B cell (primary cell): ENCODE measurements around the gene OTUD5. TPM values are rescaled to one million over a fixed set of nuclear protein-coding genes. Genes with fewer than 3 reads are reported as not detected.
A peak's percentile ranks its signal among the peaks of the same experiment; 100 is the strongest.

Experiments
- ATAC-seq: fragments of 200-7000 bp; cut with Tn5 transposase; one replicate; pipeline ENCODE4 v1.10.0; 2021; ENCODE audit warnings: low read depth, mild to moderate bottlenecking, moderate number of reproducible peaks, moderate library complexity
- CTCF ChIA-PET: fragments of 350-600 bp; sonication (Branson Sonifier 250); formaldehyde crosslinking; loops from one replicate; lab custom pipeline; 2021; ENCODE audit warnings: antibody characterized with exemption, inconsistent platforms; lab: Charles Lee
- POLR2A ChIA-PET: fragments of 350-600 bp; sonication (Branson Sonifier 250); formaldehyde crosslinking; loops from one replicate; lab custom pipeline; 2021; ENCODE audit warnings: antibody characterized with exemption; lab: Charles Lee
- DNase-seq: peaks from one replicate; pipeline ENCODE4 v3.0.0; 2013
- H2AFZ ChIP-seq: 2 replicates; pipeline ENCODE4 v1.6.1; 2012; ENCODE audit warnings: mild to moderate bottlenecking, low read depth, low read length; ENCODE audit not compliant: insufficient read depth, poor library complexity, severe bottlenecking
- H3K27ac ChIP-seq, 2 donors: 1 replicate in 1 of 2; 2 replicates in 1 of 2; pipeline ENCODE4 v1.5.1; 2012 to 2013; ENCODE audit warnings: low read length in 2 of 2, mild to moderate bottlenecking in 2 of 2, moderate library complexity in 1 of 2
- H3K27me3 ChIP-seq, 4 experiments: fragments of 200-600 bp in 1 of 4; sonication (generic) in 1 of 4; replicated peaks in 1 of 4; 1 replicate in 2 of 4; 2 replicates in 2 of 4; pipeline versions ENCODE4 v1.6.1 to v1.7.0; 2013 to 2016; ENCODE audit warnings: low read length in 3 of 4, mild to moderate bottlenecking in 2 of 4, mixed read lengths in 1 of 4, moderate library complexity in 1 of 4; ENCODE audit not compliant: insufficient read depth in 4 of 4, control insufficient read depth in 3 of 4; ENCODE audit errors: control extremely low read depth in 1 of 4
- H3K36me3 ChIP-seq, 2 experiments: replicated peaks in 1 of 2; 1 replicate in 1 of 2; 2 replicates in 1 of 2; pipeline versions ENCODE4 v1.6.1 to v1.7.1; 2013; ENCODE audit warnings: low read length in 1 of 2; ENCODE audit not compliant: insufficient read depth in 2 of 2, control insufficient read depth in 1 of 2; ENCODE audit errors: control extremely low read depth in 1 of 2, extremely low read depth in 1 of 2
- H3K4me1 ChIP-seq, 2 donors: fragments of 200-600 bp in 1 of 2; sonication (generic) in 1 of 2; 1 replicate in 1 of 2; 2 replicates in 1 of 2; pipeline versions ENCODE4 v1.5.1 to v1.6.1; 2013 to 2017; ENCODE audit warnings: low read length in 2 of 2; ENCODE audit not compliant: control insufficient read depth in 2 of 2, insufficient read depth in 2 of 2
- H3K4me2 ChIP-seq: replicated peaks from 2 replicates; pipeline ENCODE3; 2012; ENCODE audit warnings: mild to moderate bottlenecking, low read depth, low read length; ENCODE audit not compliant: poor library complexity, severe bottlenecking
- H3K4me3 ChIP-seq, 5 experiments: fragments of 200-600 bp in 1 of 5; sonication (generic) in 1 of 5; 1 replicate in 3 of 5; 2 replicates in 2 of 5; pipeline versions ENCODE4 v1.5.1 to v1.7.0; 2011 to 2016; ENCODE audit warnings: low read length in 4 of 5, mild to moderate bottlenecking in 4 of 5, low read depth in 2 of 5, control low read depth in 1 of 5, moderate library complexity in 1 of 5; ENCODE audit not compliant: insufficient read depth in 1 of 5; ENCODE audit errors: control extremely low read depth in 1 of 5, extremely low read depth in 1 of 5
- H3K79me2 ChIP-seq: fragments of 200-600 bp; sonication (generic); one replicate; pipeline ENCODE4 v1.6.0; 2016; ENCODE audit warnings: low read length; ENCODE audit not compliant: control insufficient read depth, insufficient read depth
- H3K9ac ChIP-seq: fragments of 200-600 bp; sonication (generic); 2 replicates; pipeline ENCODE4 v1.6.1; 2017; ENCODE audit warnings: mild to moderate bottlenecking, low read length, moderate library complexity
- H3K9me3 ChIP-seq, 3 donors: one replicate each; pipeline versions ENCODE4 v1.6.1 to v1.7.1; 2013; ENCODE audit warnings: low read length in 2 of 3; ENCODE audit not compliant: control insufficient read depth in 2 of 3, insufficient read depth in 1 of 3; ENCODE audit errors: control extremely low read depth in 1 of 3
- H4K20me1 ChIP-seq: 2 replicates; pipeline ENCODE4 v1.6.0; 2012; ENCODE audit warnings: mild to moderate bottlenecking, low read length; ENCODE audit not compliant: insufficient read depth, control insufficient read depth, poor library complexity, severe bottlenecking
- H3K27ac Mint-ChIP-seq: one replicate; pipeline ENCODE4 v1.8.0; 2021; ENCODE audit warnings: mixed read lengths
- H3K27me3 Mint-ChIP-seq: one replicate; pipeline ENCODE4 v1.8.0; 2021; ENCODE audit warnings: mixed read lengths
- H3K4me1 Mint-ChIP-seq: one replicate; pipeline ENCODE4 v1.8.0; 2021; ENCODE audit warnings: mixed read lengths
- H3K4me3 Mint-ChIP-seq: one replicate; pipeline ENCODE4 v1.8.0; 2021; ENCODE audit warnings: mixed read lengths
- H3K9me3 Mint-ChIP-seq: one replicate; pipeline ENCODE4 v1.8.0; 2022; ENCODE audit warnings: mixed read lengths; ENCODE audit not compliant: insufficient read depth
- EZH2 ChIP-seq: IDR thresholded peaks from 2 replicates; pipeline ENCODE4 v1.6.1; 2012; ENCODE audit warnings: borderline replicate concordance, low read depth, mild to moderate bottlenecking, moderate library complexity, low read length; ENCODE audit not compliant: insufficient read depth, poor library complexity, severe bottlenecking
- WGBS: methylation state at CpG from one replicate; pipeline ENCODE4 v1.1.5; 2013; ENCODE audit warnings: missing lambda C conversion rate; ENCODE audit not compliant: insufficient coverage; 5-methylcytosine and 5-hydroxymethylcytosine counted together
- intact Hi-C: fragments of 100-400 bp; cut with micrococcal nuclease; formaldehyde crosslinking; loops from one replicate; pipeline ENCODE4 v1.10.0; 2022
- polyA plus RNA-seq: library from polyadenylated mRNA; depleted of rRNA; stranded (reverse); fragments of >200 nt; gene quantifications from 2 replicates; pipeline ENCODE4 v1.2.3, GENCODE V29; 2012
- total RNA-seq, 2 donors: library from RNA; stranded (reverse); fragments of 120-200 nt in 1 of 2; gene quantifications; 1 replicate in 1 of 2; 2 replicates in 1 of 2; pipeline versions ENCODE4 v1.2.3 to v1.2.4, GENCODE V29; 2013 to 2022
- TF ChIP-seq, protein P1 (sequence below): fragments of 200-600 bp; IDR thresholded peaks from one replicate; pipeline ENCODE4 v1.8.0; 2022; ENCODE audit warnings: antibody characterized with exemption, mild to moderate bottlenecking

The OTUD5 gene
- total and polyA plus RNA-seq, 2 donors (not counting 1 experiment from before 2014, with no cell fraction given): 105 to 116 TPM

DNA sequence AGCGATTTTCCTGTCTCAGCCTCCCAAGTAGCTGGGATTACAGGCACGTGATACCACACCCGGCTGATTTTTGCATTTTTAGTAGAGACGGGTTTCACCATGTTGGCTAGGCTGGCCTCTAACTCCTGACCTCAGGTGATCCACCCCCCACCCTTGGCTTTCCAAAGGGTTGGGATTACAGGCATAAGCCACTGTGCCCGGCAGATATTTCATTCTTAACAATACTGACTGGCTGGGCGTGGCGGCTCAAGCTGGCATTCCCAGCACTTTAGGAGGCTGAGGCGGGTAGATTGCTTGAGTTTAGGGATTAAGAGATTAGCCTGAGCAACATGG lies 58.4 kb downstream of the OTUD5 start:
- H3K27me3 Mint-ChIP-seq: no peaks in the 10 kb centered on the region
- H3K79me2 ChIP-seq: peaks cover 31% of the 10 kb centered on the region
- peaks cover 8% of the 10 kb centered on the region for H4K20me1 ChIP-seq
- DNase-seq (no peak), ATAC-seq (no peak)
- CTCF ChIA-PET: interaction anchor here (0.8 kb wide), 1 partner anchor 47 kb away, joined by 4 read pairs; no protein-coding TSS in a partner anchor
- no peak overlapping the region for H3K4me3 ChIP-seq
- peaks cover 22% of the 10 kb centered on the region for H3K4me1 Mint-ChIP-seq
- peaks cover 12 to 20% of the 10 kb centered on the region in 2 donors for H3K4me1 ChIP-seq
- no peaks in the 10 kb centered on the region for H3K27me3 ChIP-seq
- no peak overlapping the region for H3K4me2 ChIP-seq
- POLR2A ChIA-PET: interaction anchor here (1.7 kb wide), 1 partner anchor 359 kb away, joined by 6 read pairs; the partner anchor contains the start of gene TBC1D25
- H3K9ac ChIP-seq: no peak overlapping the region
- H3K9me3 Mint-ChIP-seq: no peaks in the 10 kb centered on the region
- no peak overlapping the region for H3K27ac Mint-ChIP-seq
- H3K27ac ChIP-seq: peak overlapping the region; percentile 16 to 94
- no peak overlapping the region for H2AFZ ChIP-seq
- TF ChIP-seq, protein P1, sequence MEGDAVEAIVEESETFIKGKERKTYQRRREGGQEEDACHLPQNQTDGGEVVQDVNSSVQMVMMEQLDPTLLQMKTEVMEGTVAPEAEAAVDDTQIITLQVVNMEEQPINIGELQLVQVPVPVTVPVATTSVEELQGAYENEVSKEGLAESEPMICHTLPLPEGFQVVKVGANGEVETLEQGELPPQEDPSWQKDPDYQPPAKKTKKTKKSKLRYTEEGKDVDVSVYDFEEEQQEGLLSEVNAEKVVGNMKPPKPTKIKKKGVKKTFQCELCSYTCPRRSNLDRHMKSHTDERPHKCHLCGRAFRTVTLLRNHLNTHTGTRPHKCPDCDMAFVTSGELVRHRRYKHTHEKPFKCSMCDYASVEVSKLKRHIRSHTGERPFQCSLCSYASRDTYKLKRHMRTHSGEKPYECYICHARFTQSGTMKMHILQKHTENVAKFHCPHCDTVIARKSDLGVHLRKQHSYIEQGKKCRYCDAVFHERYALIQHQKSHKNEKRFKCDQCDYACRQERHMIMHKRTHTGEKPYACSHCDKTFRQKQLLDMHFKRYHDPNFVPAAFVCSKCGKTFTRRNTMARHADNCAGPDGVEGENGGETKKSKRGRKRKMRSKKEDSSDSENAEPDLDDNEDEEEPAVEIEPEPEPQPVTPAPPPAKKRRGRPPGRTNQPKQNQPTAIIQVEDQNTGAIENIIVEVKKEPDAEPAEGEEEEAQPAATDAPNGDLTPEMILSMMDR: no peak
- no peak for TF ChIP-seq EZH2
- H3K4me3 Mint-ChIP-seq: no peak overlapping the region
- H3K9me3 ChIP-seq: no peaks in the 10 kb centered on the region
- peaks cover 2 to 24% of the 10 kb centered on the region in 2 experiments for H3K36me3 ChIP-seq
- intact Hi-C loops: loop anchor here (10.0 kb wide), 2 partner anchors 206 to 1064 kb away; partner anchors contain the start of gene ZNF81
- 85% methylated on average over 3 of the region's 8 CpGs for WGBS

DNA sequence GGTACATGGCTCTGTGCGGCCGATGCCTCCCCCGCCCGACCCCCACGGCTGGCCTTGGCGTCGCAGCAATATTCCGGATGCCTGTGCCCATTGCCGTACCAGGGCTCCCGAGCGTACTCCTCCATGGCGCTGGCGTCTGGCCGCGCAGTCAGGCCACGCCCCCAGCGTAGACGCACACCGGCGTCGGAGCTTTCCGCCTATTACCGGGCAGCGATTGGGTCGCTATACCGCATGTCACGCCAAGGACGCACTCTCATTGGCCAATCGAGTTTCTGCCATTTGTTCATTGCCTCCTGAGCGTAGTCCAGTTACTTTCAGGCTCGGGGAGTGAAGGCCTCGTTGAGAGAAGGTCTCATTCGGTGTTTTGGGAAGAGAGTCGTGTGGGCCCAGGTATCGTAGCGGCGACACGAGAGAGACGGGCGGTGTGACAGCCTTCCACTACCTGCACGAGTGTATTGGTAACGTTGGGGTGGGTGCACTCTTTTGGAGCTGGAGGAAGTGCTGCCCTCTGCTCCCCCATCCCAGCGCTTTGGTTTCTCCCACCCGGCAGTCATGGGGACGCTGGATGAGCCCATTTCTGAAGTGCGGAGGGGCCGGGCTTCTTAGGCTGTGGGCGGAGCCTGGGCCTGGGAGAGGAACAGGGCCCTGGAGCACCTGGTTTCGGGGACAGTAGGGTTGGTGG lies 59.6 kb downstream of the OTUD5 start, which contains the start of the genes PQBP1 and TIMM17B:
Gene PQBP1, plus strand, starts transcription at position 306 of the 682 bp plus-strand sequence. CDS start 580 bp downstream, outside the sequence.
Gene TIMM17B, minus strand, starts transcription at position 144 of the 682 bp plus-strand sequence. Its CDS starts 19 bp downstream, at position 125.
- intact Hi-C loops: loop anchor here (1.0 to 10.0 kb wide), 5 partner anchors 14 to 1063 kb away; partner anchors contain the start of genes SLC35A2 and ZNF81
- H3K36me3 ChIP-seq: peaks cover 2 to 16% of the 10 kb centered on the region in 2 experiments
- peak; percentile 95 for DNase-seq
- ChIA-PET POLR2A (interaction anchor here (0.6 to 1.7 kb wide), 11 partner anchors 9 to 358 kb away, joined by 3 to 15 read pairs (median 4); partner anchors contain the start of genes GRIPAP1, HDAC6, OTUD5 and PIM2), CTCF (interaction anchor here (0.8 to 1.3 kb wide), 5 partner anchors 18 to 249 kb away, joined by 3 to 9 read pairs (median 5); no protein-coding TSS in a partner anchor)
- H3K4me3 ChIP-seq: peak within 1 kb of the TSS; percentile 81 to 91 (median 86)
- peak within 1 kb of the TSS; percentile 74 for H2AFZ ChIP-seq
- no peaks in the 10 kb centered on the region for H3K9me3 ChIP-seq
- H3K27ac ChIP-seq: peak within 1 kb of the TSS; percentile 93 to 94
- peak within 1 kb of the TSS; percentile 80 for H3K4me2 ChIP-seq
- peaks cover 31% of the 10 kb centered on the region for H3K79me2 ChIP-seq
- peak within 1 kb of the TSS; percentile 93 for H3K9ac ChIP-seq
- H4K20me1 ChIP-seq: peaks cover 8% of the 10 kb centered on the region
- Mint-ChIP-seq H3K27me3 (no peaks in the 10 kb centered on the region), H3K27ac (peak within 1 kb of the TSS; percentile 94), H3K4me1 (peaks cover 22% of the 10 kb centered on the region), H3K4me3 (peak within 1 kb of the TSS; percentile 89), H3K9me3 (no peaks in the 10 kb centered on the region)
- no peaks in the 10 kb centered on the region for H3K27me3 ChIP-seq
- under 1% methylated on average over 39 of the region's 49 CpGs for WGBS
- TF ChIP-seq, protein P1: no peak
- no peak for TF ChIP-seq EZH2
- H3K4me1 ChIP-seq: peaks cover 12 to 20% of the 10 kb centered on the region in 2 donors
- peak; percentile 88 for ATAC-seq
